C4-2B (cell line): Measurements from ENCODE around the gene SLC24A1.

Experiments used
- H3K27ac ChIP-seq: fragments of 450-650 bp; 2 replicates; pipeline ENCODE4 v1.5.1; 2017
- ZFX ChIP-seq: fragments of 450-650 bp; IDR thresholded peaks from 2 replicates; pipeline ENCODE4 v1.6.1; 2017
- TF ChIP-seq, protein P1 (sequence below): fragments of 450-650 bp; conservative IDR thresholded peaks from 2 replicates; pipeline ENCODE4 v1.5.1; 2017; ENCODE audit warnings: mild to moderate bottlenecking

The SLC24A1 gene

DNA sequence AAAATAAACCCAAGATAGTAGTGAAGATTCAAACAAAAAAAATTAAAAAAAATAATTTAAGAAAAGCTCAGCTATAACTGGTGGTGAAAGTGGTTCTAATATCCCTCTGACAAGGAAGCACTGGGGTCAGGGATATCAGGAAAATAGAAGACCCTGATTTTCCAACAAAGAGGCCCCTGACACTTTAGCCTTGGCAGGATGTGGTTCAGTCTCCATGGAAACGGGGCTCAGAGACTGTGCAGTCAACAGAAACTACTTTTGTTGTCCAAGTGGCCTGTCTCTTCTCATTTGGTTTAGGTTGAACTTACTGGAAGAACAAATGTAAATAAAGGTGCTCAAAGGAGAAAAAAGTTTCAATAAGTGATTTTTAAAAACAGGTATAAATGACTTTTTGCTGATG lies 38.0 kb upstream of the SLC24A1 start:
- H3K27ac ChIP-seq, result no peak overlapping the region
- TF ChIP-seq, protein P1, sequence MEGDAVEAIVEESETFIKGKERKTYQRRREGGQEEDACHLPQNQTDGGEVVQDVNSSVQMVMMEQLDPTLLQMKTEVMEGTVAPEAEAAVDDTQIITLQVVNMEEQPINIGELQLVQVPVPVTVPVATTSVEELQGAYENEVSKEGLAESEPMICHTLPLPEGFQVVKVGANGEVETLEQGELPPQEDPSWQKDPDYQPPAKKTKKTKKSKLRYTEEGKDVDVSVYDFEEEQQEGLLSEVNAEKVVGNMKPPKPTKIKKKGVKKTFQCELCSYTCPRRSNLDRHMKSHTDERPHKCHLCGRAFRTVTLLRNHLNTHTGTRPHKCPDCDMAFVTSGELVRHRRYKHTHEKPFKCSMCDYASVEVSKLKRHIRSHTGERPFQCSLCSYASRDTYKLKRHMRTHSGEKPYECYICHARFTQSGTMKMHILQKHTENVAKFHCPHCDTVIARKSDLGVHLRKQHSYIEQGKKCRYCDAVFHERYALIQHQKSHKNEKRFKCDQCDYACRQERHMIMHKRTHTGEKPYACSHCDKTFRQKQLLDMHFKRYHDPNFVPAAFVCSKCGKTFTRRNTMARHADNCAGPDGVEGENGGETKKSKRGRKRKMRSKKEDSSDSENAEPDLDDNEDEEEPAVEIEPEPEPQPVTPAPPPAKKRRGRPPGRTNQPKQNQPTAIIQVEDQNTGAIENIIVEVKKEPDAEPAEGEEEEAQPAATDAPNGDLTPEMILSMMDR, result no peak
- no peak for TF ChIP-seq ZFX

DNA sequence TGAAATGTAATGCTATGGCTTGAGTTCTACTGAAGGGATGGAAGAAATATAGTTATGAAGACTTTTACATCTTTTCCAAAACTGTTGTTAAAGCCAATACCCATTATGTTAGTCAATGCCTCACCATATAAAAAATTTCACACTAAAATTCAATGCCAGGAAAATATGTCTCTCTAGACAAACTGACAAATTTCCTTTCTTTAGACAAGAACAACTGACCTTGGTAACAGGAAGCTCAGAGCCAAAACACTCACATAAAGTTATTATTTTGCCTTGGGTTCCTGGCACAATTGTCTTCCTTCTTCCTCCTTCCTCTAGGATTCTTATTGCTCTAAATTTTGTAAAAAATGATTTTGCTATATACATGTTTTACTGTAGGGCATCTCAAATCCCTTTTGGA lies 37.5 kb upstream of the SLC24A1 start:
- H3K27ac ChIP-seq, result no peak overlapping the region
- TF ChIP-seq, protein P1, result no peak
- TF ChIP-seq ZFX, result no peak

DNA sequence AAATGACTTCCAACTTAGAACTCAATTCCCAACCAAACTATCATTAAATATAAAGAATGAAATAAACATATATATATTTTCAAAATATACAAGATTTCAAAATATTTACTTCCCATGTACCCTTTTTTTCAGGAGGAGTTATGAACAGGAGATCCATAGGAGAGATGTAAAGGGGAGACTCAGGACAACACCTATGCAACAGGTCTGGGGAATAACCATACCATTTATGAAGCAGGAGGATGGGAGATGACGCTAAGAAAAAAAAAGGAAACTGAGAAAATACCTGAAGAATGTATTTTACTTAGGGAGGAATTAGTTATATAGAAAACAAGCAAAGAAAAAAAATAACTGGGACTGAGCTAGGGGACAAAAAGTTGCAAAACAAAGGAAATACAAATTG lies 34.6 kb upstream of the SLC24A1 start:
- H3K27ac ChIP-seq, result no peak overlapping the region
- TF ChIP-seq, protein P1, result no peak
- no peak for TF ChIP-seq ZFX

DNA sequence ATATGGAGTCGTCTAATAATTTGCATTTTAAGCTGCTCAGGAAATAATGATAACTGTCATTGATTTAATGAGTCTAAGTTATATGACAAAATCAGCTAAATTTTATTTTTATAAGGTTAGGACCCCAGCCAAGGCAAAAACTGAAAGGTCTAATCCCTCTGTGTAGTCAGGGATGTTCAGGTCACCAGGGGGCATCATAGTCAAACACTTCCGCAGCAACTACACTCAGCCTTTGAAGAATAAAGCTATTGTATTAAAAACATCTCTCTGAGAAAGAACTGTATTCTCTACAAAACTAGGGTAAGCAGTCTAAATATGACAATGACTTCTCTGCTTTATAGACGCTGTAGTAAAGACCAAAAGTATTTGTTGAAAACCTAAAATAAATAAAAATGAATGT lies 25.8 kb upstream of the SLC24A1 start:
- no peak overlapping the region for H3K27ac ChIP-seq
- TF ChIP-seq ZFX, result no peak
- TF ChIP-seq, protein P1, result peak; percentile 48

DNA sequence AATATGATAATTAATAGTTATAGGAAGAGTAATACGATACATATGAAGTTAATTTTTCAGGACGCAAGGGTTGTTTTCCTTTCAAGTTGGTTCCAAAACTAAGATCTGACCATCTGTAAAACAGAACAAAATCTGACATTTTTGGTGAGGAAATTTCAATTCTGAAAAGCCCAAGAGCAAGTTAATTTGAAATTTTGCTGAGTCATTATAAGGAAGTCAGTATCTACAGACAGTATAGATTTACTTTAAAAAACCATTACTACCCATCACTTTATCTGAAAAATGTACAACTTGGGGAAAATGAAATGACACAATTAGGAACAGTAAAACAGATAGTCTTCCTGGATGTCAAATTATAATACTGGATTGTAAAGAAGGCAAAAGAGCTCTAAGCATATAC lies 23.3 kb upstream of the SLC24A1 start:
- TF ChIP-seq ZFX, result no peak
- H3K27ac ChIP-seq, result no peak overlapping the region

DNA sequence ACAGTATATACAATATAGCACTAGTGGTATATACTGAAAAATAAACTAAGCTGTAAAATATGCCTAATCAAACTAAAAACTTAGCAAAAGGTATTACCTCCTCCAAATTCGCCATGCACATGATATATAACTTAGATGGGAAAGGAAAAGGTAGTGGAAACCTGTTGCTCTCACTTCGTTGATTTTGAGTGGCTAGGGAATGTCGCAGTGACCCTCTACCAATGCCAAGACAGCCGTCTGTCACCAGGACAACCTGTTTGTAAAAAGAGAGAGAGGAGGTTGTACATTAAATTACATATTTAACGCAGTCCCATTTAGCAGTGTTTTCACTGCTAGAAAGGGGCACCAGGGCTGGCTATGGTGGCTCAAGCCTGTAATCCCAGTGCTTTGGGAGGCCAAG lies 22.1 kb upstream of the SLC24A1 start:
- H3K27ac ChIP-seq, result no peak overlapping the region
- TF ChIP-seq, protein P1, result no peak
- no peak for TF ChIP-seq ZFX

DNA sequence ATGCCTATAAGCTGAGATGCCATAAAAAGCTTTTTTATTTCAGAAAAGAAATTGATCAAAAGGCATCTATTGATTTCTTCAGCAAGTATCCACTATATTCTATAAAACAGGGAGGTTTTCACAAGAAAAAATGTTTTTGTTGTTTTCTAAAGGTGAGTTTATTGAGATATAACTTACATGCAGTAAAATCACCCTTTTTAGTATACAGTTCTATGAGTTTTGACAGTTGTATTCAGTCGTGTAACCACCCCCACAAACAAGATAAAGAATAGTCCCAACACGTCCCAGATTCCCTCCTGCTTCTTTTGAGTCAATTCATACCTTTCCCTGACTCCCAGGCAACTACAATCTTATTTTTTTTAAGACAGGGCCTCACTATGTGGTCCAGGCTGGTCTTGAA lies 18.6 kb upstream of the SLC24A1 start:
- H3K27ac ChIP-seq, result no peak overlapping the region
- TF ChIP-seq, protein P1, result no peak
- TF ChIP-seq ZFX, result no peak

DNA sequence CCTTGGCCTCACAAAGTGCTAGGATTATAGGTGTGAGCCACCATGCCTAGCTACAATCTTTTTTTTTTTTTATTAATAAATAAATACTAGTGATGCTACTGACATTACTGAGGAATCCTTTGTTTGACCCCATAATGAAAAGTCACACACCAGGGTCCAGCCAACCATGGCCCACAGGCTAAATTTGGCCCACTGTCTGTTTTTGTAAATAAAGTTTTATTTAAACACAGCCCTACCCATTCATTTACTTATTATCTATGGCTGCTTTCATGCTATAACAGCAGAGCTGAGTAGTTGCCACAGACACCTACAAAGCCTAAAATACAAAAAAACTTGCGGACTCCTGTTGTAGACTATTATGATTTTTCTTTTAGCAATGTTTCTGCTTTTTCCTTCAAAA lies 18.2 kb upstream of the SLC24A1 start:
- TF ChIP-seq, protein P1, result no peak
- no peak for TF ChIP-seq ZFX
- no peak overlapping the region for H3K27ac ChIP-seq
